ENCODE measurements around the gene GNB1.
"Not testable (repeated sequence)": the region's sequence is repeated elsewhere in the genome, so short reads cannot be mapped to it uniquely, and the experiment has no call there.

GRCh38 chr1:1859970-1860697 lies 30.8 kb downstream of the GNB1 start:
- TF ChIP-seq, protein P1, sequence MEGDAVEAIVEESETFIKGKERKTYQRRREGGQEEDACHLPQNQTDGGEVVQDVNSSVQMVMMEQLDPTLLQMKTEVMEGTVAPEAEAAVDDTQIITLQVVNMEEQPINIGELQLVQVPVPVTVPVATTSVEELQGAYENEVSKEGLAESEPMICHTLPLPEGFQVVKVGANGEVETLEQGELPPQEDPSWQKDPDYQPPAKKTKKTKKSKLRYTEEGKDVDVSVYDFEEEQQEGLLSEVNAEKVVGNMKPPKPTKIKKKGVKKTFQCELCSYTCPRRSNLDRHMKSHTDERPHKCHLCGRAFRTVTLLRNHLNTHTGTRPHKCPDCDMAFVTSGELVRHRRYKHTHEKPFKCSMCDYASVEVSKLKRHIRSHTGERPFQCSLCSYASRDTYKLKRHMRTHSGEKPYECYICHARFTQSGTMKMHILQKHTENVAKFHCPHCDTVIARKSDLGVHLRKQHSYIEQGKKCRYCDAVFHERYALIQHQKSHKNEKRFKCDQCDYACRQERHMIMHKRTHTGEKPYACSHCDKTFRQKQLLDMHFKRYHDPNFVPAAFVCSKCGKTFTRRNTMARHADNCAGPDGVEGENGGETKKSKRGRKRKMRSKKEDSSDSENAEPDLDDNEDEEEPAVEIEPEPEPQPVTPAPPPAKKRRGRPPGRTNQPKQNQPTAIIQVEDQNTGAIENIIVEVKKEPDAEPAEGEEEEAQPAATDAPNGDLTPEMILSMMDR (IDR thresholded peaks at IDR 0.05) = not testable (repeated sequence)
- not testable (repeated sequence) for TF ChIP-seq POLR2A (IDR thresholded peaks at IDR 0.05)

Measured in adrenal gland (tissue), 5 donors.